ENCODE measurements around the gene CDC42EP3.

Gene CDC42EP3

GRCh38 chr2:37593694-37594093, 77.7 kb downstream of the CDC42EP3 start:
- no peaks in the 10 kb centered on the region for H3K9me3 ChIP-seq (replicated peaks; ENCODE audit: insufficient read depth, low read length)
- no peak overlapping the region for H3K4me2 ChIP-seq (ENCODE audit: low read depth, low read length)
- no peaks in the 10 kb centered on the region for H3K27me3 ChIP-seq (replicated peaks; ENCODE audit: insufficient read depth, low read length)
- H3K9ac ChIP-seq (ENCODE audit: low read length), result no peak overlapping the region
- no peaks in the 10 kb centered on the region for H3K36me3 ChIP-seq (replicated peaks; ENCODE audit: insufficient read depth, low read length)
- H3K4me3 ChIP-seq (ENCODE audit: low read length), result no peak overlapping the region
- no peaks in the 10 kb centered on the region for H3F3A ChIP-seq (ENCODE audit: insufficient read depth, low read length)
- TF ChIP-seq EZH2phosphoT487 (IDR thresholded peaks at IDR 0.05; ENCODE audit: low read length), result no peak
- H3K27ac ChIP-seq (ENCODE audit: low read length), result no peak overlapping the region
- no peaks in the 10 kb centered on the region for H4K20me1 ChIP-seq (ENCODE audit: insufficient read depth, low read length)
- no peaks in the 10 kb centered on the region for H3K9me2 ChIP-seq (replicated peaks; ENCODE audit: insufficient read depth, low read length)
- no peaks in the 10 kb centered on the region for H3K79me2 ChIP-seq (ENCODE audit: low read length)
- H3K4me1 ChIP-seq (ENCODE audit: low read length), result no peaks in the 10 kb centered on the region
- DNase-seq, result no peak
- no peak overlapping the region for H2AFZ ChIP-seq (ENCODE audit: low read length)

GRCh38 chr2:37593024-37593423, 78.4 kb downstream of the CDC42EP3 start:
- Histone ChIP-seq H3K36me3 (replicated peaks; ENCODE audit: insufficient read depth, low read length) (no peaks in the 10 kb centered on the region), H3K79me2 (ENCODE audit: low read length) (no peaks in the 10 kb centered on the region), H3F3A (ENCODE audit: insufficient read depth, low read length) (no peaks in the 10 kb centered on the region), H3K9me3 (replicated peaks; ENCODE audit: insufficient read depth, low read length) (no peaks in the 10 kb centered on the region), H4K20me1 (ENCODE audit: insufficient read depth, low read length) (no peaks in the 10 kb centered on the region), H3K4me3 (ENCODE audit: low read length) (no peak overlapping the region), H3K27ac (ENCODE audit: low read length) (no peak overlapping the region), H3K27me3 (replicated peaks; ENCODE audit: insufficient read depth, low read length) (no peaks in the 10 kb centered on the region), H2AFZ (ENCODE audit: low read length) (no peak overlapping the region), H3K9me2 (replicated peaks; ENCODE audit: insufficient read depth, low read length) (no peaks in the 10 kb centered on the region), H3K4me1 (ENCODE audit: low read length) (no peaks in the 10 kb centered on the region), H3K4me2 (ENCODE audit: low read depth, low read length) (no peak overlapping the region), H3K9ac (ENCODE audit: low read length) (no peak overlapping the region)
- TF ChIP-seq CTCF (IDR thresholded peaks at IDR 0.05; ENCODE audit: low read length) (no peak), EZH2phosphoT487 (IDR thresholded peaks at IDR 0.05; ENCODE audit: low read length) (no peak), EZH2 (optimal IDR thresholded peaks at IDR 0.05; ENCODE audit: low read depth, low read length) (no peak)
- DNase-seq, result no peak

All from MM.1S (cell line).